Limb (tissue), 2 donors: ENCODE measurements around the gene GPN2.
"Not testable (repeated sequence)": the region's sequence is repeated elsewhere in the genome, so short reads cannot be mapped to it uniquely, and the experiment has no call there.

ENCODE experiments used
- DNase-seq, 2 donors: peaks; one replicate each; pipeline ENCODE4 v3.0.0-alpha.2; 2016; ENCODE audit errors: extremely low spot score in 2 of 2

Gene GPN2

DNA sequence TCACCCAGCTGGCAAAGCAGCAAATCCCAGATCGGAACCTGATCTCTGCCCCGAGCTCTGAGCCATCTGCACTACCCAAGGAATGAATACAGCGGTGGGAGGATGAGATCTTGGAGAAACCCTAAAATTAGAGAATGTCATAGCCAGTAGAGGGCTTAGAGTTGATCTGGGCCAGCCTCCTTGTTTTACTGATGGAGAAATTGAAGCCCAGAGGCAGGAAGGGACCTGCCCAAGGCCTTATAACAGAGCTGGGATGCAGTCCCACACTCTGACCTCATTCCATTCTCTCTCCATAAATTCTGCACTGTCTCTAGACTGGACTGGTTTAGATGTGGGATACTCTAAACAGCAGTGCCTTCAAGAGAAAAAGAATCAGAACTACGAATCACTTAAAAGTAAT, 31.9 kb downstream of the GPN2 start:
- DNase-seq, result no peak

DNA sequence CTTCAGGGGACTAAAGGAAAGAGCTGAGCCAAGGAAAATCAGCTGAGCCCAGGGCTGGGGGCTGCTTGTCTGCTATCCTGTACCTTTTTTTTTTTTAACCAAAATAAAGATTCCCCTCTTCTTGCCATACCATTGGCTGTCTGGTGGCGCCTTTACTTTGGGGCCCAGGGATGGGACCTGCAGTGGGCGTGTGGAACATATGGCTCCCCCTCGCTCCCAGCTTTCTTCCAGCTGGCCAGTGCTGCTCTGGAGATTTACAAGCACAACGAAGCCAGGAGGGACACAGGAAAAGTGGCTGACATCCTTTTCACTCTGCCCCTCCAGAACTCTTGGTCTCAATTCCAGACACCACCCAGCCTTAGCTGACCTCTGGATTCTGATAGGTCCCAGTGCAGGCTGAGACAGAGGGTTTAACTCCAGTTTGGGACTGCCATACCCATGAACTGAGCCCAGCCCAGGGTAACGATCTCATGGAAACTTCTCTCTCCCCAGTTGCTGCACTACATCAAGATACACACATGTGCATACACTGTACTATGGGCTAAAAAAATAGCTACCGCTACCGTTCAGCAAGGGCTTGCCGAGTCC, 32.5 kb downstream of the GPN2 start:
- DNase-seq, result no peak

DNA sequence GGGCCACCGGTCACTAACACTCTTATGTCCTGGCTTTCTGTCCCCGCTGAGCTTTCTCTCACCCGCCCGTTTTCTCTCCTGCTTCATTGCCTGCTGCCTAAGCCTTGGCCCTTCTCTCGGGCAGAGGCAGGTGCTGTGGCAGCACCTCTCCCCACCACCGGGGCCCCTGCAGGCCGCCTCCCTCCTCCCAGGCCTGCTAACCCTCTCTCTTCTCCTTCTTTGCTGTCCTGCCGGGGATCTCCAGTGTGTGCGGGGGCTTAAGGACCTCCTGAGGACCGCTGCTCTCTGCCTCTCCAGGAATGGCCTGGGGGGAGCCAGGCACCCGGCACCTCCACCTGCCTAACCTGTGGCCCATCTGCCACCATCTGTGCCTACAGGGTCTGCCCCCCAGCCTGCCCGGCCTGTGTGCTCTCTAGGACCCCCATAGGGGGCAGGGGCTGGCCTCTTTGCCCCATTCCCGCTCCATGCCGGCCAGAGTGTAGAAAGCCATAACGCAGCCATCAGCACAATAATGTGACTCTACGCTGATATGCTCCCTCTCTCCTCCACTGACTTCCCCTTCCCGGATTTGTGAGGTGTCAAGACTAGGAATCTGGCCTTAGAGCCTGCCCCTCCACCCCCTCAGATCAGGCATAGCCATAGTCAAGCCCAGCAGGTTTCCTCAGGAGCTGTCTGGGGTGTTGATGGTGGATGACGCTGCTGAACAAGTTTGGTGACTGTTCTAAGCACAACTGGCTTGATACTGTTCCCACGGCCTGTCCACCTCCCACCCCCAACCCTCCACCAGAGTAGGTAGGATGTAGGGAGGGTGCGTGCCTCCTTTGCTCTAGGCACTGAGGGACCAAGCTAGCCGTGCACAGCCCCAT, 33.2 kb downstream of the GPN2 start:
- DNase-seq, result no peak

DNA sequence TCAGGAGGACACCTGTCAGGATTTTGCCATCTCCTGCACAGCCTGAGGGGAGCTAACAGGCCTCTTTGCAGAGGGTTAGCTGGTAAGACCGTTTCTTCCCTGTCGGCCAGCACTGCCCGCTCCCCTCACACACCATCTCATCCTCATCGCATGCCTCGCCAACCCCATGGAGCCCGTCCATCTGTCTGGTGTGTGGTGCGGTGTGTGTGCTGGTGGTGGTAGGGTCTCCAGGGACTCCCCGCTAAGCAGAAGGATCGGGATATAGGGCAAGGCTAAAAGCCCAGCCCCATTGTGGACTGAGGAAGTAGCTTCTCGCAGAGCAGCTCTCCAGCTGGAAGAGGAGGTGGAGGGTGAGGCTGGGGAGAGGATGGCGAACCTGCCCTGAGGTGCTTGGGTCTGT, 33.9 kb downstream of the GPN2 start:
- DNase-seq, result no peak

DNA sequence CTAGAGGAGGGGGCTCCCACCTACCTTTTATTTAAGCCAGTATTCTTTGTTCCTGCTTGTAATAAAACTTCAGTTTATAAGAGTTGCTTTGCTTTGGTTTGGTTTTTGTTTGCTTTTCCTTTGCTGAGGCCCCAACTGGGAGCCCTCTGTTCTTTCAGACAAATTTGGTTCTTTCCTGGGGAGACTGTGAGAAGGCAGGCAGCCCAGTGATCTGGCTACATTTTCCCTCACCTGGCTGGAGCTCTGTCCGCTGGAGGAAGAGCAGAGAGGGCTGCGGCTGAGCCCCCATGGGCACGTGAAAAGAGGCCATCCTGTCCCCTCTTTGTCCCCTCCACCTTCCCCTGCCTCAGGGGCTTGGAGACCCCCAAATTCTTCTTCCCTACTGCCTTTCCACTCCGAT, 34.4 kb downstream of the GPN2 start:
- no peak for DNase-seq

DNA sequence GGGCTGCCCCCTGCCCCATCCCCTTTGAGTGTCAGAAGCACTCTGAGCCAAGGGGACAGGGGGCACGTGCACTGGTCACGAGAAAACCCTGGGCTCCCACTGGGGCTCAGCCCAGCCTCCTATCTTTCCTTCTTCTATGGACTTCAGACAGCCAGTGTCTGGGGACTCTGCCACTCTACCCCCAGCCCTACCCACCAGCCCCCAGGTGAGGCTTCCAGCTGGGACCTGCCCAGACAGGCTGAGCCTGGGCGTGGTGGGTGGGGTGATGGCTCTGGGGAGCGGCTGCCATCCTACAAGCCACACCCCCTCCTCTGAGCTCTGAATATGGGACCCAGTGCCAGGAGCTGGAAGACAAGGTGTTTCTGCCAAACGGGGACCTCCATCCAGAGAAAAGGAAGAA, 35.2 kb downstream of the GPN2 start:
- no peak for DNase-seq

DNA sequence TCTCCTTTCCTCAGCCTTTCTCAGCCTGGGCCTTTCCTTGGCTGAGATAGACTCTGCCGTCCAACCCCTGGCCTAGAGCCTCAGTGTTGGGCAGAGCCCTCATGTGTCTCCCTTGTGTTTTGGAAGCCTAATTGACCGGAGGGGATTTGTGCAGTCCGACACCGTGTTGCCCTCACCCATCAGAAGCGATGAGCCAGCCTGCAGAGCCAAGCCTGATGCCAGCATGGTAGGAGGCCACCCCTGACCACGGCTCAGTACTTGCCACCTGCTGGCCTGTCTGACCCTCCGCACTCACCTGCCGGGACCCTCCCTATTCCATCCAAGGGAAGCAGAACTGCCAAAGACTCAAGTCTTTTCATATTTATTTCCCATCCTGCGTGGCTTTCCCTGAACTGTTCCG, 36.5 kb downstream of the GPN2 start:
- DNase-seq, result no peak

DNA sequence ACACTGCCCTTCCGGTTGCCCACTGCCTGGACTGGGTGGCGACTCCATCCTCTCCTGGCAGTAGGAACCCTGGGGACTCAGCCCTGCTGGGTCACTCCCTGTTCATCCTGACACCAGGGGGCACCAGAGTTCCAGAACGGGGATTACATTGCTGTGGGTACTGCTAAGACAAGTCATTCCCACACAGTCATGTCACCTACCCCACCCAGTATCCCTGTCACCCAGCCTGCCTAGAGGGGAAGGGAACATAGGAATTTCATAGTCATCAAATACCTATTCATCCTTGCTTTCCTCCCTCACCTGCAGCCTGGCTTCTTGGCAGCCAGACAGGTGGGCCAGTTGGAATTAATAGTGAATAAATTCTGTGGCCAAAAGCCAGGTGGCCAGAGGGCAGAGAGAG, 36.9 kb downstream of the GPN2 start:
- DNase-seq, result peak in 1 of 2 donors; percentile 72

DNA sequence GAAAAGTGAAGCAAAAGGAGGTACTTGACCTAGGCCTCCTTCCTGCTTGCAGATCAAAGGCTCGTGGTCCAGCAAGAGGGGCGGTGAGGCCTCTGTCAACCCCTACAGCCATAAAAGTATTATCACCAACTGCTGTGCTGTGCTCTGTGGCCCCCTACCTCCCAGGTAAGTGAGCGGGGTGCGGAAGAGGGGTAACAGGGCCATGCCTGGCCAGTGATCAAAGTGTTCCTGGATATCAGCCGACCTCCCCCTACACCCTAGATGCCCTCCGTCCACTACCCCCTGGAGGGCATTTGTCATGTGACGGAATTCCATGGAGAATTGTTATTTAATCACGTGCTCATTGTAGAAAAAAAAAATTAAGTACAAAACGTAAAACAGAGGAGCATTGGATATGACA, 37.4 kb downstream of the GPN2 start:
- no peak for DNase-seq

DNA sequence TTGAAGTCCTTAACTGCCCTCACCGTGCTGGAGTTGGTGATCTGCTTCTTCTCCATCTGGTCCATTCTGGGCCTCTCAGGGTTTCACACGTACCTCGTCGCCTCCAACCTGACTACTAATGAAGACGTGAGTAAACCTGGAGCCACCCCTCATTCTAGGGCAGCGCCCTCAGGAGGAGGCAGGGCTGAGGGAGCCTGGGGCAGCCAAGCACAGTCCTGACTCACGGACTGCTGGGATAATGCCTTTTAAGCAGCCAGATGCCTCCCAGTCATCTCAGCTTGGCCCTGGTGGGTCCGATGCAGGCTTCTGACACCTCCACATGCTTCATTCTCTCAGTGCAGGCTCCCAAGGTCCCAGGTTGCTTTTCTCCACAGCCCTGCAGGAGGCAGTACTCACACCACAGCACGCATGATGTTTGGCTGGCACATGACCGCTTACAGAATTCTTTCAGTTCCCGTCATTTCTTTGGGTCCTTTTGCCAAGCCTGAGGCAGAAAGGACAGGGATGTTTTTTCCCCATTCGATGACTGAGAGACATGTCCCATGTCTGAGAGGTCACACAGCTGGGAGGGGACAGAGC, 38.9 kb downstream of the GPN2 start:
- no peak for DNase-seq

DNA sequence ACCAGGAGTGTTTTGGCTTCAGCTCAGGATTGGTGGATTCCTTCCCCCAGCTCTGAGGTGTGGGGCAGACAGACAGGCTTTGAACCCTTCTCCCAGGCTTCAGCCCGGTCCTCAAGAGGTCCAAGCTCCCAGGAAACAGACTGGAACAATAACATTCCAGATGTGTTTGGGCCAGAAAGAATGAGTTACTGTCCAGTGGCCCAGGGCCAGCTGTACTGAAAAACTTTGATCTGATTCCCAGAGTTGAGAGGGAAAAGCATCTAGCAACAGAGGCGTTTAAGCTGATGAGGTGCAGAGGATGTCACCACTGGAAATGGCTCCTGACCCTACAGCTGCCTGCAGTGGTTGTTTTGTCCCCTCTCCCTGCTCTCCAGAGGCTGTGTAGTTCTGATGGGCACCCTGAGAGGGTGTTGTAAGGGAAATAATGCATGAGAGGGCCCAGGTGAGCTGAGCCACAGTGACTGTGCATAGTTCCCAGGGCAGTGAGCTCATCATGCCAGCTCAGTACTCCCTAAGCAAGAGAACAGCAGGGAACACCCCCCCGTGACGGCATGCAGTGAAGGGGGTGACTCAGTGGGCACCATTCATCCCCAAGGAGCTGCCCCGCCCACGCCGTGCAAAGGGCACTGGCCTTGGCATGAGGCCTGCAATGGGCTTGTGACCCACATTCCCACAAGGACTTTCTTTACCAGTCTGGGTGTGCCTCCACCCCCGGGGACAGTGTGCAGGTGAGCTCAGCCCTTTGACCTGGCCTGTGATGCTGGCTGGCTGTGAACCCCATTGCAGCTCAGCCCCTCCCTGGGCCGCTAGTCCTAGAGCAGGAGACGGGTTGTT, 40.9 kb downstream of the GPN2 start:
- DNase-seq, result no peak

DNA sequence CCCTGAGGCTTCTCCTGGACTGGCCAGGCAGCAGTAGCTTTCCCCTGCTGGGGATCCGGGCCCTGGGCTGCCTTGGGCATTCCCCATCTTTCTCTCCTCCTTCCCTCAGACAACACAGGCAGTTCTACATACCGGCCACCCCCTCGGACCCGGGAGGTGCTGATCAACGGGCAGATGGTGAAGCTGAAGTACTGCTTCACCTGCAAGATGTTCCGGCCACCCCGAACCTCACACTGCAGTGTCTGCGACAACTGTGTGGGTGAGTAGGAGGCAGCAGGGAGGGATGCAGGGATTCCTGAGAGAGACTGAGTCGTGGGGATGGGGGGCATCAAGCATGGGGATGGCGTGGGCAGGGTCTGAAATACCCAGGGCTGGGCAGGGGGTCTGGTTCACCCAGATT, 41.6 kb downstream of the GPN2 start:
- no peak for DNase-seq

DNA sequence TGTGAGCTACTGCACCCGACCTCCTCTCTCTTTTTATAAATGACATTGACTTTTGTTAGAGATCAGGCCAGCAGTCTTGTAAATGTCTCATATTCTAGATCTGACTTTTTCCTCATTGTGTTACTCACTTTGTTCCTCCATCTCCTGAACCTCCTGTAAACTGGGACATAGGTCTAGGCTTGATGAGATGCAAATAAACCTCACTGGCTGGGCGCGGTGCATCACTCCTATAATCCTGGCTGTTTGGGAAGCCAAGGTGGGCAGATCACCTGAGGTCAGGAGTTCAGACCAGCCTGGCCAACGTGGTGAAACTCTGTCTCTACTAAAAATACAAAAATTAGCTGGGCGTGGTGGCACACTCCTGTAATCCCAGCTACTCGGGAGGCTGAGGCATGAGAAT, 42.3 kb downstream of the GPN2 start:
- not testable (repeated sequence) for DNase-seq

DNA sequence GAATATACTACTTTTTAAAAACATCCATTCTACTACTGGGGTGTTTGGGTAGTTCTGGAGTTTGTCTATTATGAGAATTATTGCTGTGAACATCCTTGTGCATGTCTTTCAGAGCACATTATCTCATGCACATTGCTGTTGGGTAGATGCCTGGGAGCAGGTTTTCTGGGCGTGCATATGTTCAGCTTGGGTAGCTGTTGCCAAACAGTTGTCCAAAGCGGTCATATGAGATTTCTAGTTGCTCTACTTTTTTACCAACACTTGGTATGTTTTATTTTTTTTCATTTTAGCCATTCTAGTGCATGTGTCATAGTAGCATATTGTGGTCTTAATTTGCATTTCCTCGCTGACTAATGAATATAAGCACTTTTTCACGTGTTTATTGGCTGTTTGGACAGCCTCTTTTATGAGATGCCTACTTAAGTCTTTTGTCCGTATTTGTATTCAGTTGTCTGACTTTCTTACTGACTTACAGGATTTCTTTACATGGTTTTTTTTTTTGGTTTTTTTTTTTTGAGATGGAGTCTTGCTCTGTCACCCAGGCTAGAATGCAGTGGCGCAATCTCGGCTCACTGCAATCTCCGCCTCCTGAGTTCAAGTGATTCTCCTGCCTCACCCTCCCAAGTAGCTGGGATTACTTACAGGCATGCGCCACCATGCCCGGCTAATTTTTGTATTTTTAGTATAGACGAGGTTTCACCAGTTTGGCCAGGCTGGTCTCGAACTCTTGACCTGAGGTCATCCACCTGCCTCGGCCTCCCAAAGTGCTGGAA, 45.5 kb downstream of the GPN2 start:
- no peak for DNase-seq

DNA sequence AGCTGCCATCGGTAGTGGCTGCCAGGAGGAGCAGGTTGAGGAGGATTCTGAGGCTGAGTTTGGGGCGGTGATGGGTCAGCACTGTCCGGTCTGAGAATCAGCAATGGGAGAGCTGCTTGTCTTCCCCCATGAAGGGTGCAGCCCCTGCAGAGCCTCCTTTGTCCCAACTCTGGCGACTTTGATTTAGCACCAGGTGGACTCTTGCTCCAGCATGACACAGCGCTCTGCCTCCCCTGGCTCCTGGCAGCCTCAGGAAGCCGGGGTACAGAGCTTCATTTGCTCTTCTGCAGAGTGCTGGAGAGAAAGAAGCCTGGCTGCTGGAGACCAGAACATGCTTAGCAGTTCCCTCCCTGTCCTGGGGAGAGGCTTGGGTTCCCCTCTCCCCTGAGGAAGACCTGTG, 50.3 kb downstream of the GPN2 start:
- DNase-seq, result no peak

DNA sequence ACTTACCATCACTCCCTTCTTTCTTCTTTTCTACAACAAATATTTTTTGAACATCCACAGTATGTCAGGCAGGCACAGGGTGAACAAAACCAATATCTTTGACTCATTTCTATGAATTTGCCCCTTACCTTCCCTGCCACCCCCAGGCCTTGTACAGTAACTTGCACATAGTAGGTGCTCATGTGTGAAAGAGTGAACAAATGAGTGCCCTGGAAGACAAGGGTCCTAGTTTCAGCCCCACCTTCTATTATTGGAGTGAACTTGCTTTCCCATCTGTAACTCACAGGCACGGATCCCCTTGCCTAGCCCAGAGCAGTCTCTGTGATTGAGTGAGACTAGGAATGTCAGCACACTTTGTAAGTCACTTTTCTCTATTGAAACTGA, 50.8 kb downstream of the GPN2 start:
- no peak for DNase-seq

DNA sequence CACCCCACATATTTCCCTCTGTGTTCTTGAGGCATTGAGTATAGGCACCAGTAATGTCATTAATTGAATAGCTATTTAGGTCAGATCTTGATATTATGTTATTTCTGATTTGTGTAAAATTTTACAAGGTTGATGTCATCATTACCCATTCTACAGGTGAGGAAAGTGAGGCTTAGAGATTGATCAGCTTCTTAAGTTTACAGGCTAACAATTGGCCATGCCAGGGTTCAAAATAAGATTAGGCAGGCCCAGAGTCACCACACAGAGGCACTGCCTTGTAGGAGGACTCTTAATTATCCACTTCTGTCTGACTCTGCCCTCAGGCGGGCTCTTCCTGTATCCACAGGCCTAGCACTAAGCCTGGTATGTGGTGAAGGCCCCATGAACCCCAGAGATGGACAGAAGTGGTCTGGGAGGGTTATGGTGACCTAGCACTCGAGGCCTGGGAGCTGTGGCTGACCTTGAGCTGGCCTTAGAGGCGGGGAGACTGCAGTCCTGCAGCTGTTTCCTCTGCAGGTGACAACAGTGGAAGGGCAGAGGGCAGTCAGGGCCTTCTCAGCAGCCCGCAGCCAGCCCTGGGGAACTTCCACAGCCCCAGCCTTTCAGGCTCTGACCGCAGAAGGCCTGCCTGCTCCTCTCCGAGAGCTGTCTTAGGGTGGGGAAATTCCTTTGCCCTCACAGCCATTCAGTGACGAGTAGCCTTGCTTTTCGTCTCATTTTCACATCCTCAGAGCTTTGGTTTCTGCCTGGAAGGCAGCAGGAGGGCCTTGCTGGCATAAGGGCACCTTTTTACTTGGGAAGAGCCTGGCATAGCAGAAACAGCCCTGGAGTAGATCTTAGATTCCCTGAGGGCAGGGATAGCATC, 51.4 kb downstream of the GPN2 start:
- DNase-seq, result no peak

DNA sequence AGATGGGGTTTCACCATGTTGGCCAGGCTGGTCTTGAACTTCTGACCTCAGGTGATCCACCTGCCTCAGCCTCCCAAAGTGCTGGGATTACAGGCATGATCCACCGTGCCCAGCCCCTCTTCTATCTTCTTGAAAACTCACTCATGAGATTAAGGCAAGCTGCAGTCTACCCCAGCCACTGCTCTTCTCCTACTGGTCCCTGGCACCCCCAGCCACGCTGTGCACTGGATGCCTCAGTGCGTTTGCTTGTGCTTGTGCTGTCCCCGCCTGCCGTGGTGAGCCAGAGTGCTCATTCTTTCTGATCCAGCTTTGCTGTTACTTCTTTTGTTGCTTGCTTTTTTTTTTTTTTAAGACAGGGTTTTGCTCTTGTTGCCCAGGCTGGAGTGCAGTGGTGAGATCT, 52.4 kb downstream of the GPN2 start:
- not testable (repeated sequence) for DNase-seq

DNA sequence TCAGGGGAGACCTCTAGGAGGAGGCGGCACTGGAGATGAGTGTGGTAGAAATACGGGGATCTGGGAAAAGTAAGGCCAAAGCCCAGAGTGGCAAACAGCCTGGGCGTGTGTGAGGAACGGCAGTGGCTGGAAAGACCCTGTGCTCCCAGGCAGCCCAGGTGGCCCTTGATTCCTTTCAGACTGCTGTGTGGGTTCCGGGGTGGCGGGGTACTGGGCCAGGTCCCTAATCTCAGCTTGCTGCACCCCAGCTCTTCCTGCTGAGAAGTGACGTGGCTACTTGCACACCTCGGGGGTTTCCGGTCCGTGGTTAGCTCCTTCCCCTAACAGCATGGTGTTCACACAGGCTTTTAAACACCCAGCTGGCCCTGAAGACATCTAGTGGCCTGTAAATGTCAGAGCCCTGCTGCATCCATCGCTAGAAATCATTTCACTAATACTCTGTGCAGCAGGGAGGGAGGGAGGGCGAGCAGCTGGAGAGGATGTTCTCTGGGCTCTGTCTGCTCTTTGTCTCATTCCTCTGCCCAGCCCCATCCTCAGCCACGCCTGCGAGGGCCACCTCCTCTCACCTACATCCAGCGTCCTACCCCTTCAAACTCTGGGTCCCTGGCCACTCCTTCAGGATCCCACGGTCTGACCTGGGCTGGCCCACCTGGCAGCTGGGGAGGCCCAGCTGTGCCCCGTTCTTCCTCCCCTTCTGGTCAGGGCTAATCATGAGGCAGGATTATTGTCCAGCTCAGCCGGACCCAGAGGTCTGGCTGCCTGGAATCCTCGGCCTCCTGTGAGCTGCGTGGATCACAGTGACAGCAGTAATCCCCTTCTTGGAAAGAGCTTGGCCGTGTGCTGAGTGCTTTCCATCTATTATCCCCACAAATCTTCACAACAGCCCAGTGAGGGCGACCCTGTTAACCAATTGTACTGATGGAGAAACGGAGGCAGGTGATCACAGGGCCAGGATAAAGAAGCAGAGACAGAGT, 56.4 kb downstream of the GPN2 start:
- no peak for DNase-seq
